Activated T-cell treated with anti-CD3 and anti-CD28 coated beads for 48 hours (primary cell): ENCODE measurements around the gene DAB1.

Experiments used
- DNase-seq: peaks from one replicate; pipeline ENCODE4 v3.0.0-alpha.2; 2020; ENCODE audit warnings: low read depth

Gene DAB1

GRCh38 chr1:57272601-57273000, 151.3 kb downstream of the DAB1 start:
- DNase-seq, result no peak

- no peak for DNase-seq
Observed at GRCh38 chr1:57272150-57272549, 151.7 kb downstream of the DAB1 start.

- DNase-seq, result no peak
Observed at GRCh38 chr1:57270927-57271698, 152.7 kb downstream of the DAB1 start.

GRCh38 chr1:57269630-57270225, 154.1 kb downstream of the DAB1 start:
- no peak for DNase-seq

- no peak for DNase-seq
Observed at GRCh38 chr1:57265104-57265503, 158.8 kb downstream of the DAB1 start.

- DNase-seq, result no peak
Observed at GRCh38 chr1:57262472-57262871, 161.4 kb downstream of the DAB1 start.

GRCh38 chr1:57258557-57259325, 165.1 kb downstream of the DAB1 start:
- no peak for DNase-seq

- DNase-seq, result no peak
Observed at GRCh38 chr1:57255945-57256344, 167.9 kb downstream of the DAB1 start.

GRCh38 chr1:57254022-57254421, 169.8 kb downstream of the DAB1 start:
- no peak for DNase-seq

- no peak for DNase-seq
Observed at GRCh38 chr1:57252597-57253294, 171.1 kb downstream of the DAB1 start.

- DNase-seq, result no peak
Observed at GRCh38 chr1:57250021-57250420, 173.8 kb downstream of the DAB1 start.

- DNase-seq, result no peak
Observed at GRCh38 chr1:57249511-57249910, 174.3 kb downstream of the DAB1 start.

GRCh38 chr1:57248830-57249229, 175.0 kb downstream of the DAB1 start:
- DNase-seq, result no peak

- DNase-seq, result no peak
Observed at GRCh38 chr1:57238233-57238781, 185.6 kb downstream of the DAB1 start.

- no peak for DNase-seq
Observed at GRCh38 chr1:57235730-57236510, 187.9 kb downstream of the DAB1 start.

GRCh38 chr1:57234459-57234858, 189.4 kb downstream of the DAB1 start:
- no peak for DNase-seq

GRCh38 chr1:57232500-57232899, 191.4 kb downstream of the DAB1 start:
- no peak for DNase-seq

- no peak for DNase-seq
Observed at GRCh38 chr1:57229998-57230397, 193.9 kb downstream of the DAB1 start.

GRCh38 chr1:57229076-57229475, 194.8 kb downstream of the DAB1 start:
- DNase-seq, result no peak

- no peak for DNase-seq
Observed at GRCh38 chr1:57222801-57223200, 201.1 kb downstream of the DAB1 start.

- DNase-seq, result no peak
Observed at GRCh38 chr1:57222307-57222706, 201.6 kb downstream of the DAB1 start.
